ENCODE results near the gene BTG2.
"Not testable (repeated sequence)": the region's sequence is repeated elsewhere in the genome, so short reads cannot be mapped to it uniquely, and the experiment has no call there.

Gene BTG2, protein sequence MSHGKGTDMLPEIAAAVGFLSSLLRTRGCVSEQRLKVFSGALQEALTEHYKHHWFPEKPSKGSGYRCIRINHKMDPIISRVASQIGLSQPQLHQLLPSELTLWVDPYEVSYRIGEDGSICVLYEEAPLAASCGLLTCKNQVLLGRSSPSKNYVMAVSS

DNA sequence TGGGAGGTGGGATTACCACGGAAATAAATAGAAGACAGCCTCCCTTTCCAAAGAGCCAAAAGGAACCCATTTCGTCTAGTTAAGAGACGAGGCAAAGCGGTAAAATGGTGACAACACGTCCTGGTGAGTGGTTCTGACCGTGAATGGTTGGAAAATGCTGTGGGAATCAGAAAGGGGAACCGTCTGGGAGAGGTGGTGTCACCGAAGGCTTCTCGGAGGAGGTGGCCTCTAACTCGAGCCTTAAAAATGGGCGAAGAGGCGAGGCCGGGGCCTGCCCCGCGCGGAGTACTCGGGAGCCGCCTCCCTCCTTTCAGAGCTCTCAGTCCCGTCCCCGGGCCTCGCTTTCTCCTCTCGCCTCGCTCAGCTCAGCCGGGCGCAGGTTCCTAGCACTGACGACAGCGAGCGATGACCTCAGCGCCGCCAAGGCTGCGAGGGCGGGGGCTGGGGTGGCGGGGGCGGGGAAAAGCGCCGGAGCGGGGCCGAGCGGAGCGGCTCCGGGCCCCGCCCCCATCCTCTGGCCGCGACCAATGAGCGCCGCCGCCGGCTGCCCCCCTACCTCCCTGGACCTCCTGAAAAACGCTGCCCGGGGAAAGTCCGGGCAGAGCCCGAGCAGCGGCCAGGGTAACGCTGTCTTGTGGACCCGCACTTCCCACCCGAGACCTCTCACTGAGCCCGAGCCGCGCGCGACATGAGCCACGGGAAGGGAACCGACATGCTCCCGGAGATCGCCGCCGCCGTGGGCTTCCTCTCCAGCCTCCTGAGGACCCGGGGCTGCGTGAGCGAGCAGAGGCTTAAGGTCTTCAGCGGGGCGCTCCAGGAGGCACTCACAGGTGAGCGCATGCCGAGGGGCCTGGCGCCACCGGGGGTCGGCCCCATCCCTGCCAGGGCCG is at the start of gene BTG2:
BTG2 (plus strand) TSS at position 601 of the 890 bp plus-strand sequence; CDS start at position 689, 88 bp downstream.
- DNase-seq = peak; percentile 97

- DNase-seq = not testable (repeated sequence)
Observed at GRCh38 chr1:203256636-203257035, 48.7 kb upstream of the BTG2 start.

- peak; percentile 30 for DNase-seq
Observed at GRCh38 chr1:203263496-203263895, 41.8 kb upstream of the BTG2 start.

GRCh38 chr1:203264052-203264501 is 41.2 kb upstream of the BTG2 start:
- DNase-seq = no peak

GRCh38 chr1:203265541-203265940 is 39.8 kb upstream of the BTG2 start:
- DNase-seq = no peak

- DNase-seq = not testable (repeated sequence)
Observed at GRCh38 chr1:203266140-203266539, 39.2 kb upstream of the BTG2 start.

DNA sequence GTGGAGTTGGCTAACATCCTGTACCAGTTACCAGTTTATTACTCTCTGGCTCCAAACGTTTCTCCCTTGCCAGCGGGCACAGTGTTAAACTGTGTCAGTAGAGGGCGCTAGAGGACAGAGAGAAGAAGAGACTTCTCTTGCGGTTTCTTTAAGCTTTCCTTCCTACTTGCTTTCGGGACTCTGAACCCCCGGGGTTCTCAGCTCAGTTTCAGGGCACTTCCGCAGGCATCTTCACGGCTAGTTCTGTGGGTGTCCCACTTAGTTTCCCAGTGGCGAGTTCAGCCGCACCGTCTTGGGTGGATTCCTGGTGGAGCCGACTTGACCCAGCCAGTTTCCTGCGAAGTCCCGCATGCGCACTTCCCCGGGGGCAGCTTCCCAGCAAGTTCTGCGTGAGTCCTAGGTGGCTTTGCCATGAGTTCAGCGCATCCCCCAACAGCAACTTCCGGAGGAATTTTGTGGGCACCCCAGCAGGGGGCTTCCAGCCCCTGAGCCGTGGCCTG is 37.9 kb upstream of the BTG2 start:
- DNase-seq = peak; percentile 94

DNA sequence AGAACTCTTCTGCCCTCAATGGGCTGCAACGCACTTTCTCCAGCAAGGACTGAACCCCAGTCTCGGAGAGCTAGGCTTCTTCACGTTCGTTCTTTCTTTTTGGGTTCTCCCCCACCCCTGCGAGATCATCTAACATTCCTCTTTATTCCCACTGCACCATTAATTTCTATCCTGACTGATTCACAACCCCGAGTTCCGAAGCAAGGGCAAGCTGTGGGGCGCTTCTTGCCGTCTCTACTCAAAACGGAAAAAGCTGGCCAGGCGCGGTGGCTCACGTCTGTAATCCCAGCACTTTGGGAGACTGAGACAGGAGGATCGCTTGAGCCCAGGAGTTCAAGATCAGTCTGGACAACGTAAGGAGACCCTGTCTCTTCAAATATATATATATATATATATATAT is 37.4 kb upstream of the BTG2 start:
- no peak for DNase-seq

DNA sequence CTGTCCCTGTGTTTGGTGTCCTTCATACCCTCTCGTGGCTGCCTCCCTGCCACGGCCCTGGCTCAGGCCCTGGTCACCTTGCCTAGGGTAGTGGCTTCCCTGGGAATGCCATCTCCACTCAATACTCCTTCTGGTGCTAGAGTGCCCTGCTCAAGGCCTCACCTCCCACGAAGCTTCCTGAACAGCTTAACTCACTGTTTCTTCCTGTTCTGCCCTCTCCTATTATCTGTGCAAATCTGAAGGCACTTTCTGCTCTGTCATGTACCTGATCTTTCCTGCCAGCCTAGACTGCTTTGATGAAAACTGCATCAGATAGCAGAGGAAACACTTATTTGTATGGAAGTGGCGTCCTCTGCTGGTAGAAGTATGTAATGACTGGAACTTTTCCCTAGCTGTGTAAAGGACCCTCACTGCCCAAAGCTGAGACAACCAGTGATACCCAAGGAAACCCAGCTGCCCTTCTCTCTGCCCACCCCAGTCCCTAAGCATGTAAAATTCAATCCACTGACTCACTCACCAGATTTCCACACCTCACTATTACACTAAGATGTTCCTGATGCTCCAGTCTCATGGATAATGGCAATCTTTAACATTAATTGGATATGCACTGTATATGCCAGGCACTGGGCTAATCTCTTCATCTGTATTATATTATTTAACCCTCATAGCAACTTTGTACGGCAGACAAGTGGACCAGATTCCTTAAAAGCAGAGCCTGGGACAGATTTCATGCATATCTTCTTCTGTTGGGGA is 36.2 kb upstream of the BTG2 start:
- peak; percentile 83 for DNase-seq

DNA sequence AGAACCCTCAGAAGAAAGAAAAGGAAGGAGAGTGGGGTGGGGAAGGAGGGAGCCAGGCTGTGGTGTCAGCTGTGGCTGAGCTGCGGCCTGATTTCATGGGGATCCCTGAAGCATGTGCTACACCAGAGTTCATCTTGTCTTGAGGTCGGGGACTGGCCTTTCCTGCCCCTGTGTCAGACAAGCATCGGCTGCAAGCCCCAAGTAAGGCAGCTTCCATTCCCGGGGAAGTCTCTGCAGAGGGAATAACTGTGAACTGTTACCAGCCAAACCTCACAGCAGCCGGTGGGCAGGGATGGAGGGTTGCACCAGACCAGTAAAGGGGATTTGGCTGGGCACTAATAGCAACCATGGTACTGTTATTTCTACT is 35.7 kb upstream of the BTG2 start:
- no peak for DNase-seq

DNA sequence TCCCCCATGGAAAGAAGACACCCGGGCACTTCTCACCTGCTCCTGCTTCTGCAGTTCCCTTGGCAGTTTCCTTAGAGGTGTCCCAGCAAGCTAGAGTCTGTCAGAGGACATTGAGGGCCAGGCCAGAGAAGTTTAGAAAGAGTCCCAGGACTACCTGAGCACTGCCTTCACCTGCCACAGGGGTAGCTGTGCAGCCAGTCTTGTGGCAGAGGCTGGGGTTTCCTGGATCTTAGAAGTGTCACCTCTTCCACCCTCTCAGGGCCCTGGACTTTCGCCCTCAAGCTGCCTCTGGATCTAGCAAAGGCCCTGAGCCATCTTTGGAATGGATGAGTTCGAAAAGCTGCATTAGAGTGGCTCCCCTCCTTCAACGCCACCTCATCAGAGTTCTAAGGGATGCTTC is 34.9 kb upstream of the BTG2 start:
- no peak for DNase-seq

DNA sequence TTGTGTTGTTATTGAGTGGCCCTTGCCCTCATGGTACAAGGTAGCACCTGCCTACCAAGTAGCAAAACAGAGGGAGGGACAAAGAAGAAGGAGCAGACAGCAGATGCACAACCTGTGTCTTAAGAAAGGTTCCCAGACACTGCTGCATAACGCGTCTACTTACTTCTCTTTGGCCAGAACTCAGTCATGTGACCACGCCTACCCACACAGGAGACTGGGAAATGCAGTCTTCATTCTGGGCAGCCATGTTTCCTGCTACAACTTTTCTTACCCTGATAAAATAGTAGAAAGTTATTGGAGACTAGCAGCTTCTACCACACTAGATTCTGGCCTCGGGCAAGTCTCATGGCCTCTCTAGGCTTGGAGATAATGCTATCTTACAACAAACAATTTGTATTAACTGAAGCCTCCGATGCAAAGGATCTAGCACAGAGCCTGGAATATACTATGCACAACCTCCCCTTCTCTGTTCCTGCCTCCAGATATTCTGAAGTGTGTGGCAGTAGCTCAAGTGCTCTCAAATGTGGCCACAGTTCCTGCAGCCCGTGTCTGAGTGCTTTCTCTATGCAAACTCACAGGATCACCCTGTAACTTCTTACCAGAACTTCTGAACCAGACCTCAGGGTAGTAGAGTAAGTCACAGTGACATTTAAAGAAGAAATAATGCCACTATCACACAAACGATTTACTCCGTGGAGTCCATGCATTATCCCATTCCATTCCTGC is 34.1 kb upstream of the BTG2 start:
- DNase-seq = peak; percentile 78

DNA sequence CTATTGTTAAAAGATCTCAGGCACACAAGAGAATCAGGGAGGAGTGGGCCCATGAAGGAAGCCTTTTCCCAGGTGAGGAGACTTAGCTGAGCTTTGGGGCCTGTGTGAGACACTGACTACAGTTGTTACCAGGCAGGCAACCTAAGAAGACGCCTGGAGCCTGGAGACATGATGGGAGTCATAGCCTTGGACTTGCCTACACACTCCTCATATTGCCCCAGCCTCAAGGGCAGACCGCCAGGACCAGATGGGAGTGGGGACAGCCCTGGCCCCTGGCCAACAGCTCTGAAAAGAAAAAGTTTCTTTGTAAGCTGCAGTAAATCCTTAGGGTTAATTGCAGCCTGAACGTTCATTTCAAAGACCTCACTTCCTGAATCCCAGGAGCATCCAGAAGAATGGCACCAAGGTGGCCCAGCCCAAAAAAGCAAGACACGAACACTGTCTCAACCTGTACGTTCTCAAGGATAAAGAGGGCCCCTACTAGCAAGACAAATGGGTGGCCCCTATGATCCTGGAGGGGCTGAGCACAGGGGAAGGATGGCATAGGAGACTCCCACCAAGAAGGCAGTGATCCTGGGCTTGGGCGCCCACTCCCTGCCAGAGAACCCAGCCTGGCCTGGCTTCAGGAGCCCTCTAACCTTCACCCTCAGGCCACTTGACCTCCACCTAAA is 33.2 kb upstream of the BTG2 start:
- DNase-seq = no peak

- DNase-seq = no peak
Observed at GRCh38 chr1:203272633-203273205, 32.6 kb upstream of the BTG2 start.

- DNase-seq = peak; percentile 91
Observed at GRCh38 chr1:203273206-203273868, 32.0 kb upstream of the BTG2 start.

DNA sequence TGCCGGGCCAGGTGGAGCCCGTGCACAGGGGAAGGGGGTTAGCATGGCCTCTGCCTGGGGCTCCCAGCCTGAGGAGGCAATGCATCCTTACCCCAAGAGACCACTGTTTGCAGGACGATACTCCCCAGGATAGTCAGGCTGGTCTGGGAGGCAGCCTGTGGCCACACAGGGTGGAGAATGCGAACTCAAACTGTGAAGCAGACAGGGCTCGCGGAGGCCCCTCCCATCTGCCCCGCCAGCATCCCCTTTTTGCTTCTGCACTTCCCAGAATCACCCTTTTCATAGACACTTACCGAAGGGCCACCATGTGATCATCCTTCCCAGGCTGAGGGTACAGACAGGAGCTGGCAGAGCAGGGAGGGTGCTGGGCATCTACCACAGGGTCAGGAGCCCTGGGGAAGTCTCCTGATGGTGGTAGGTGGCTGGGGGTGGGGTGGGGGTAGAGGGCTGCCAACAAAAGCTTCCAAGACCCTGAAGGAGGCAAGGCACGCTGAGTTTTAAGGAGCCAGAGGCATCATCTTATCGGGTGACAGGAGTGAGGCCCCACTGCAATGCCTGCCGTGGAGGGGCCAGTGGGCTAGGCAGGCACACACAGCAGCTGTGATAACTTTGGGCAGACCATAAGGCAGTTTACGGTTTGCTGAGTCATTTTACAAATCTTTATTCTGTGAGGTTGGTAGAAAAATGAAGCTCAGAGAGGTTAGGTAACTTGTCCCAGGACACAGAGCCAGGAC is 31.3 kb upstream of the BTG2 start:
- peak; percentile 80 for DNase-seq

DNA sequence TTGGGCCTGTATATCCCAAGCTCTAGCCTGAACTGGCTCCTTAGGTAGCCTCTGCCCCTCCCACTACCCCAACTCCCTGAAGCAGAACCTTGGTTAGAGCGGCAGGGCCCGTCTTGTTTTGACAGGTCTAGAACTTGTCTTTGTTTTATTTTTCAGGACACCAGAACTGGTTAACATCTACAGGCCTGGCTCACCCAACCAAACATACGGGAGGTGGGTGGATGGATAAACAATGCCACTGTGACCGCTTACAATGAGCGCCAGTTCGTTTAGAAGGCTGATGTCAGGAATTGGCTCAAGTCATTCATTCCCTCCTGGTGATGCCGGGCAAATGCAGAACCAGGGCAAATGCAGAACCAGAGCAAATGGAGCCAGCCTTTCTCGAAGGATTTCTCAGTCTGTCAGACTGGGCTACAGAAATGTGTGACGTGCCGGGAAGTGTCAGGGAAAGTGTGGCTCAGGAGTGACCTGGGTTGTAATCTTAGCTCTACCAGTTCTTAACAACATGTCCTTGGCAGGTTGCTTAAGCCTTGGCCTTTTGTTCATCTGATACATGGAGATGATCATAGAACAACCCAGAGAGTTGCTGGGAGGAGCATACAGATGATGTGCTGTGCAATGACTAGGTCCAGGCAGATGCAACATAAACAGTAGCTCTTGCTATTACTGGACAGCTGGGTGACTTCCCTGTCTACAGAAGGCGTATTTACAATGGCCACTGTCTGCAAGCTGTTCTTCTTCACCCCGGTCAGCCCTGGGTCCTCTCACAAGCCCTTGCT is 30.5 kb upstream of the BTG2 start:
- peak; percentile 78 for DNase-seq

- no peak for DNase-seq
Observed at GRCh38 chr1:203275656-203276272, 29.6 kb upstream of the BTG2 start.

DNA sequence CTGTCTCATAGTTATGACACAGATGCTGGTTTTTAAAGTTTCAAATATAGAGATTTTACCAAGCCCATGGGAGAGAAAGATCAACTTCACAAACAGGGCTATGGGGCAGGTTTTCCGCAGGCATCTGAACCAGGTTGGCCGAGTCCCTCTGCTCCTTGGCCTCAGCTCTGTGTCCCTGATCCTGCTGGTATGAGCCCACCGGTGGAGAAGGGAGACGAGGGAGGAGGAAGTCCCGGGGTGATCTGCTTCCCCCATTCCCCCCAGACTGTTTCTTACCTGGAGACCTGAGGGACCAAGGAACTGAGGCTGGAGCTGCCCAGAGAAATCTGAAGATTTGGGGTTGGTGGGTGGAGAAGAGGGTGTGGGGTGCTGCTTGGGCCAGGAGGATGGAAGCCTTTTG is 28.9 kb upstream of the BTG2 start:
- no peak for DNase-seq
